Kidney tubule cell (primary cell): Measurements from ENCODE around the gene BANF2.

Experiments used
- DNase-seq: peaks from one replicate; pipeline ENCODE4 v3.0.0-alpha.2; 2018; ENCODE audit warnings: low spot score

BANF2 gene

DNA sequence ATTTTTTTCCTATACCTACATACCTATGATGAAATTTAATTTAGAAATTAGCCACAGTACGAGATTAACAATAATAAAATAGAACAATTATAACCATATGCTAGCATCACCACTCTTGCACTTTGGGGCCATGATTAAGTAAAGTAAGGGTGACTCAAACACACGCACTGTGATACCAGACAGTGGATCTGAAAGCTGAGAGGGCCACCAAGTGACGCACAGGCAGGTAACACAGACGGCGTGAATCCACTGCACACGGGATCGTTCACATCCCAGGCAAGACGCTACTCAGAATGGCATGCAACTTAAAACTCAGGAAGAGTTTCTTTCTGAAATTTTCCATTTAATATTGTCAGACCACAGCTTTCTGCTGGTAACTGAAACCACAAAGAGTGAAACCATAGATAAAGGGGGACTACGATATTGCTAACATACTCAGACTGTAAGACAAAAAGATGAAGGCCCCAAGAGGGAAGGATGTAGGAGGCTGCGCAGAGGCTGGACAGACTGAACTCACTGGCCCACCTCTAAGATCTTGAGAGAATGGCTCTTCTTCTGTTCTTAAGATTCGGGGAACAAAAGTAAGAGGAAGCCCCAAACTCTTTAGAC, 35.6 kb upstream of the BANF2 start:
- DNase-seq: no peak

DNA sequence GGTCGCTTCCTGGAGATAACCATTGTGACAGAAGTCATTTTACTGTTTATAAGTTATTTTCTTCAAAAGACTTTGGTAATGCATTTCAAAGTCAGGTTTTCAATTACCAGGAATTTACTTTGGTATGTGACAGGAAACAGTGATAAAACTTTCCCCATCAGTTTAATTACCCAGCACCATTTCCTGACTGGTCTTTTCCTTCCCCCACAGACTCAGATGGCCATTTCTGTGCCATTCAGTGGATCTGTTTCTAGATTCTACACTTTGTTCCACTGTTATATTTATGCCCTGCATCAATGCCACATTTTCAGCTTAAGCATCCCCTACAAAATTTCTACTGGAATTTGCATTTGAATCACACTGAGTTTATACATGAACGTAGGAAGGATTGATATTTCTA, 34.0 kb upstream of the BANF2 start:
- no peak for DNase-seq

DNA sequence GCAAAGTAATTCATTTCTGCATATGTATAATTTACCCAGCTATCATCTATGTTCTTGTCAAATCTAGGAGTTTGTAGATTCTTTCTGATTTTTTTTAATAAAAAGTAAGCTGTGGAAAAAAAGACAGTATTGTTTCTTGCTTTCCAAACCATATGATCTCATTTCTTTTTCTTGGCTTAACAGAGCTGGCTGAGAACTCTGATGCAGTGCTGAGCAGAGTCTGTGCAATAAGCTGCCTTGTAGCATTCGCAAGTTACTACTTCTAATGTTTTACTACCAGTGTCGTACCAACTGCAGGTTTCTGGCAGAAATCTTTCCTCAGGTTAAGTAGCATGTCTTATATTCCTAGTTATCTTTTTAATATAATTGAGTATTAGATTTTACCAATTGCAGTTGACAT, 33.3 kb upstream of the BANF2 start:
- no peak for DNase-seq

DNA sequence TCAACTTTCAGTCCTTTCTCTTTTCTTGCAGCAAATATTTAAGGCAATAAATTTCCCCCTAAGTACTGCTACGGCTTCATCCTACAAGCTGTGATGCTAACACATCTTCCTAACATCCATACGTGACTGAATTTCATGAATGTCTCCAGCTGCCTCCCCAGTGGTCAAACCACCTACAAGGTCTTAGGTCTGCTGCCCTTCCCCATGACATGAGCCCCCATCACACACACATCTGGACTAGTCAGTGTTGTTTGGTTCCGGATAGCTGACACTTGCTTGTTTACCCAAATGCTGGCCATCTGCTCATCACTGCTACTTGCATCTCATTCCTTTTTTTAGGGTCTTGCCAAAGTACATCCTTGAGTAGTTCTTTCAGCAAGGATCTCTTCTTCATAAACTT, 32.3 kb upstream of the BANF2 start:
- DNase-seq: no peak

DNA sequence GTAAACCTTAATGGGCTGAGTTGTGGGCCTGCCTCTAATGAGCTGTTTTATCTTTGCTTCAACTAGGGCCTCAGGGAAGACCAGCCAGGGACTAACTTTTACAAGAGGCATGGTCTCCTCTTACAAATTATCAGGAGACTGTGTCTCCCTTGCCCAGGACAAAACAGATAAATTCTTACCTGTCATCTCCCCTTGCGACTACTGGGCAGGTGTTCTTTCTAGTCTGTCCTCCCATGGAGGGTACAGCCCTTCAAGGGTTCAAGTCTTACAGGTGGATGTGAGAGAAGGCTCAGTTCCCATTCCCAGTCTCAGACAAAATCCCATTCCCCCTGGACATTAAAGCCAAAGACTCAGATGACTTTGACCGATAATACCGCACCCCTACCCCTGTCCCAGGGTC, 31.3 kb upstream of the BANF2 start:
- DNase-seq: no peak

DNA sequence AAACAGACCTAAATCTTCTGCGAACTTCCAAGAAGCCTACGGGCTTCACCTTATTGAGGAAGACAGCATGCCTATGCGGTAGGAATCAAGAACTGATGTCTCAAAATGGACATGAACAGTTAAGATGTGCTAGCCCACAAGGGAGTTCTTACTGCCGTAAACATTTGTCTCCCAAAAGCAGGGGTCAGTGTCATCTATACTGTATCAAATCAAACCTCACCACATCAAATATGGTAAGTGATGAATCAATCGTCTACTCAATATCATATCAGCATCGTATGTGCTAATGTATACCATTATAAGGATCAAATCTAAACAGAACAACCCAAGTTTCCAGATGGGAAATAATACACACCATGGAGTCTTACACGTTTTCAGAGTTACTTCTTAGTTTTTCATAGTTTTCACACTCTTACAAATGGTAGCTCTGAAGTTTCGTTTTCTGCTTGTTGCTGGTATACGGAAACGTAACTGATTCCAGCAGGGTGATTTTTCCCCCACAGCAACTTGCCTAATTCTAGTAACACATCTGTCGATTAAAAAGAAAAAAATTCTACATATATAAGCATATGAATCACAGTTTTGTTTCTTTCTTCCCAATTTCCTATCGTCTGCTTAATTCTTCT, 30.3 kb upstream of the BANF2 start:
- no peak for DNase-seq

DNA sequence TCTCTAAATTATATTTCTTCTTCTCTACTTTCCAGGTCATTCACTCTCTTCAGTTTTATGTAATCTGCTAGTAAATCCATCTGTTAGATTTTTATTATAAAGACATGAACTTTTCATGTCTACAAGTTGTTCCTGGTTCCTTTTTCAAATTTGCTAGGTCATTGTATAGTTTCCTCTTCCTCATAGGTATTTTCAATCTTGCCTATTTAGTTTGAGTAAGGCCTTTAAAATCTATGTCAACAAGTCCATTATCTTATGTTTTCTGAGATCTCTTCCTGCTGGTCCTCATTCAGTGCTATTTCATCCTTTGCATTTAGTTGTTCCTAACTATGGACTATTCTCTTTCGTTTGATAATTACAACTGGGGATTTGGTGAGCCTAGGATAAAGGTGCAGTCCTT, 28.8 kb upstream of the BANF2 start:
- no peak for DNase-seq

DNA sequence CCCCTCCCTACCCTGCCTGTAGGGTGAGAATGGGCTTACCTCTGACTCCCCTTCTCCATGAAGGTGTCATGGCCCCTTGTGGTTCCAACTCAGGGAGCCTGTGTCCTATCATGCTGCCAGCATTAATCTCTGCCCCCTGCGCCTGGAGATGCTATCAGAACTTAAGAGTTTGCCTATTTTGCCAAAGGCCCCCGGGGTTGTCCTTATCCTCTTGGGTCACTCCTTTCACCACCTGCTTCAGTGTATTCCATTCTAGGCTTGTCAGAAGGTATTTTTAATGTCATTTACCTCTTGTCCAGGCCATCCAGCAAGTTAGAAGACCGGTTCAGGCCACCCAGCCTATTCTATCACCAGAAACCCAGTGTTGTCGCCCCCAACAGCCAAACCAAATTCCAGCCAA, 28.2 kb upstream of the BANF2 start:
- DNase-seq: no peak

DNA sequence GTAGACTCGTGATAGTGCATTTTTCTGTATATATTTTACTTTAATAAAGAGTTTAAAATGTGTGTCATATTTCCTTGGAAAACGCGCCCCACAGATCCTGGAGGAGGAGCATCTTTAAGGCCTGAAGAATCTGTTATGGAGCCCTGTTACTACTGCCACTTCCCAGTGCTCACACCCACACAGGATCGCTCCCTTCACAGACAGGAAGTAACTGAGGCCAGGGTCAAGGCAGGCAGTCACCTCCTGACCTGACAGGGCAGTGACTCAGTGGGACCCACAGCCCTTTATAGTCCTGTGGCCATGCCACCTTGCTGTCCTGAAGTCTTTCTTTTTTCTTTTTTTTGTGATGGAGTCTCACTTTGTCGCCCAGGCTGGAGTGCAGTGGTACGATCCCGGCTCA, 26.7 kb upstream of the BANF2 start:
- no peak for DNase-seq

DNA sequence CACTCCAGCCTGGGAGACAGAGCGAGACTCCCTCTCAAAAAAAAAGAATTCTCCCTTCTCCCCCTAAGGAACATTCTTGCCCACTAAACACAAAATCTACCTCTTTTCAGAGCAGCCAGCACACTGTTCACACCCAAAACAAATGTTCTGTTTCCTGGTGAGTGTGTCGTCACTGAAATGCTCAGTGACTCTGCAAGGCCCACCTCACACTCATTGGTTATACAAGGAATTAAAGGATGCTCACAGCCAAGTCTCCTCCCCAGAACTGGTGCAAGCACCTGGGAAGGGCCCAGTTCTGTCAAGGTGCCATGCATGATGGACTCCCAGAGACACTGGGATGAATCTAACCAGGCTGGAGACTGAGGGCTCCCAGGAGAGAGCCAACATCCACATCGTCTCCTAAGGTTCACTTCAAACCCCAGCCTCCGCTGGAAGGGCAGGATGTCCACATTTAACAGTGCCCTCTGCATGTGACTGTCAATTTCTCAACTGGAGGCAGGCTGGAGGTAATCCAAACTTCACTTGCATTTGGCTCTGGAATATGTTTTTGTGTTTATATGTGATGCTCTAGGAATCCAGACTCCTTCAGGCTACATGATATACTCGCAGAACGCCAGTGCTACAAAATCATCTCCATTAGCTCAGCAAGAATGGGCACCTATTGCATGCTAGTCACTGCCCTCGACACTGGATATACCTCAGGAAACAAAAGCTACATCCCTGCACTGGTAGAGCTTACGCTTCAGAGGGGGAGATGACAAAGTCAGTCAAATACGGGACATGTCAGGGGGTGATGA, 24.8 kb upstream of the BANF2 start:
- no peak for DNase-seq

DNA sequence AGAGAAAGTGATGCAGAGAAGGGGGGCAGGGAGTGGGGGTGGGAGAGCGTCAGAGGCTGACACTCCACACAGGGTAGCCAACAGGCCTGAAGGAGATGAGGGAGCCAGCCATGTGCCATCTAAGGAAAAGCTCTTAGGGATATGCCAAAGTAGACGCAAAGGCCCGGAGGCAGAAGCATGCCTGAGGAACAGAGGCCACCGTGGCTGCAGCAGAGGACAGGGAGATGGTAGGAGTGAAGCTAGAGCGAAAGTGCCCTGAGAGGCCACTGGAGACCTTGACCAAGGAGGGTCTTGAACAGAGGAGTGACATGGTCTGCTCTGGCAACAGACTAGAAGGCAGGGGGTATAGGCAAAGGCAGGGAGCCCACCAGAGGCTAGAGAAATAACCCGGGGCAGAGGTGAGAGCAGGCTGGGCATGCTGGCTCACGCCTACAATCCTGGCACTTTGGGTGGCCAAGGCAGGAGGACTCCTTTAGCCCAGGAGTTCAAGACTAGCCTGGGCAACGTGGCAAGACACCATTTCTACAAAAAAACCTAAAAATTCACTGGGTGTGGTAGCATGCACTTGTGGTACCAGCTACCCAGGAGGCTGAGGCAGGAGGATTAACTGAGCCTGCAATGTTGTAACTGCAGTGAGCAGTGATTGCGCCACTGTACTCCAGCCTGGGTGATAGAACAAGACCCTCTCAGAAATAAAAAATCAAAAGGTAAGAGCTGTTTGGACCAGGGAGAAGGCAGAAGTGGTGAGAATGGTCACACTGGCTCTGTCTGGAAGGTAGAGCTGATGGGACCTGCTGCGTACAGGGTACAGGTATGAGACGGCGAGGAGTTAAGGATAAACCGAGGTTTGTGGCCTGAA, 24.0 kb upstream of the BANF2 start:
- no peak for DNase-seq

DNA sequence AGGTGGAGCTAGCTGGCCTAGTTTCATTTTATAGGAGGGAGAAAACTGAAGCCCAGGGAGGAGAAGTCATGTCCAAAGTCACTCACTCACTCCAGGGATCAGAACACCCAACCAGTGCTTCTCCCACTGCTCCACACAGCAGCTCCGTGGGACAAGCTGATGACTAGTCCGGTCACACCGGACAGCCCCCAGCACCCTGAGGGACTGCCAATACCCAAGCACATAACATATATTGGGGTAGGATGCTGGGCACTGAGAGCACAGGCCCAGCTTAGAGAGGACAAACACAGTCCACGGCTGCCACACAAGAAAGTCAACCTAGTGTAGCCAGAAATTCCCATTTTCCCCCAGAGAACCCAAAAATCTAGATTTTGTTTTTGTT, 23.4 kb upstream of the BANF2 start:
- DNase-seq: no peak

DNA sequence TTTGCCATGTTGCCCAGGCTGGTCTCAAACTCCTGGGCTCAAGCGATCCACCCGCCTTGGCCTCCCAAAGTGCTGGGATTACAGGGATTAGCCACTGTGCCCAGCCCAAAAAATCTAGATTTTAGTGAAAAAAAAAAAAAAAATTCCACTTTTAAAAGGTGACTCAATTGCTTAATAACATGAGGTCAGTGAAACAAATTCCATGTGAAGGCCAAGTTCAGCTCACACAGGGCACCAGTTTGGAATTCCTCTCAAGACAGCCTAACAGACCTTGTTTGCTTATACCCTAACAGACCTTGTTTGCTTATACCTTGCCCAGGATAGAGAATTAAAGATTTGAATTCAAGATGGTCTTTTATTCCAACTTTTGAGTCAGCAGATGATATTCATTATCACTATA, 22.8 kb upstream of the BANF2 start:
- DNase-seq: no peak

DNA sequence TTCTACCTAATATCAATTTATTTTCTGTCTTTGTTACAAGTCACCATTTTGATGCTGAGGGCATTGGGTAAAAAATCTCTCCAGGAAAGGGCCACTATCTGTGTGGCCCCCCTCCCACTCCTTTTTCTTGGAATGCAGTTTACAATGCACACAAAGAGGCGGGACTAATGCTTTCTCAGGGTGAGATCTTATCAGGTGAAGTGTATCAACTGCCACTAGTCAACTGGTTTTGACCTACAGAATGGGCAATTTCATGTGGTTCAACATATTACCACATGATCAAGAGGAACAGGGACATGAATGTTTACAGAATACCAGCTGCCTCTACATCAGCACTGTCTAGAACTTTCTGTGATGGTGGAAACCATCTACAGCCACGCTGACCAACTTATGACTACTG, 21.5 kb upstream of the BANF2 start:
- DNase-seq: no peak

DNA sequence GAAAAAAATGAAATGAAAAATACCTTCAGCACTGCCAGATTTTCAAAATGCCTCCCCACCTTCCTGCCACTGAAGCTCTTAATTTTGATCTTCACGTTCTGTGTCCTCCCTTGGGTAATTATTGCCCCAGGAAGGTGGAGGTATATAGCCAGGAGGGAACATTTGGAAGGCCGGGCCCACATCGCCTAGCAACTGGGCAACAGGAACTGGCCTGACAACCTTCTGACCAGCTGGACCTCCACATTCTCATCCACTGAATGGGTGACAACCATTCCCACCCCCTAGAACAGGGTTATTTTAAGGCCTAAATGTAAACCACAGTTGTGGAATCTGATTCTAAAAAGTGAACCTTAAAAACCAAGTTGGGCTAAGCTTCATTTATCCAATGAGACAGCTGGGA, 20.9 kb upstream of the BANF2 start:
- no peak for DNase-seq

DNA sequence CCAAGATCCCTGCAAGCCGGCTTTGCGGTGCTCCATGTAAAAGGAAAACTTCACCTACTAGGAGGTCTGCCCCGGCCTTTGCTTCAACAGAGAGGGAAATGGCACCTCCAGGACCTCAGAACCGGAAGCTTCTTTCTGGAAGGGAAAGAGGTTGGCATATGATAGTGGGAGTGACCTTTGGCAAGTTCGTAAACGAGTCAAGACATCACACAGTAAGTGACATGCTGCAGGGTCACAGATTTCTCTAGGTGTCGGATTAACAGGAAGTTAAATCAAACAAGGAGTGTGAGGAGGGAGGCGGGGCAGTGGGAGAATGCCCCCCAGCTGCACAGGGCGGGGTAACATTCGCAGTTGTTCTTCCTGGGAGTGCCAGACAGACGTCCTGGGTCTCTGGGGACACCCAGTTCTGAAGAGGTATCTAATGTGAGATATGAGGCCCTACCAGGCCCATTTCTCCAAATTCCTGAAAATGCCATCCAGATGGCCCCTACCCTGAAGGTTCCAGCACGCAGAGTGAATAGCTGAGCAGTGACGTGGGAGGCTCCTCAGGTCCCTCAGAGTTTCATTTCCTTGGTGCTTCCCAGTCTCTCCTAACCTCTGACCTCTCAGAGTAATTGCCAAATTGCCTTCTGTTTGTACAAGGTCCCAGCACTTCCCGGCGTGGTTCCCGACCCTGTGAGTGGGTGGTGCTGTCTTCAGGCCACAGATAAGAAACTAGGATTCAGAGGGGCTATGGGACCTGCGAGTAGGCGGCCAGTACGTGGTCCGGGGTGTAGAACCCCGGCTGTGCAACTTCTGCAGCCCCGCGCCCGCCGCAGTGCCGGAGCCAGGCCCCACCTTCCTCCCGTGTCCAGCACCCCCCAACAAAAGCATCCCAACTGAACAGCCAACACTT, 19.6 kb upstream of the BANF2 start:
- peak; percentile 83 for DNase-seq

DNA sequence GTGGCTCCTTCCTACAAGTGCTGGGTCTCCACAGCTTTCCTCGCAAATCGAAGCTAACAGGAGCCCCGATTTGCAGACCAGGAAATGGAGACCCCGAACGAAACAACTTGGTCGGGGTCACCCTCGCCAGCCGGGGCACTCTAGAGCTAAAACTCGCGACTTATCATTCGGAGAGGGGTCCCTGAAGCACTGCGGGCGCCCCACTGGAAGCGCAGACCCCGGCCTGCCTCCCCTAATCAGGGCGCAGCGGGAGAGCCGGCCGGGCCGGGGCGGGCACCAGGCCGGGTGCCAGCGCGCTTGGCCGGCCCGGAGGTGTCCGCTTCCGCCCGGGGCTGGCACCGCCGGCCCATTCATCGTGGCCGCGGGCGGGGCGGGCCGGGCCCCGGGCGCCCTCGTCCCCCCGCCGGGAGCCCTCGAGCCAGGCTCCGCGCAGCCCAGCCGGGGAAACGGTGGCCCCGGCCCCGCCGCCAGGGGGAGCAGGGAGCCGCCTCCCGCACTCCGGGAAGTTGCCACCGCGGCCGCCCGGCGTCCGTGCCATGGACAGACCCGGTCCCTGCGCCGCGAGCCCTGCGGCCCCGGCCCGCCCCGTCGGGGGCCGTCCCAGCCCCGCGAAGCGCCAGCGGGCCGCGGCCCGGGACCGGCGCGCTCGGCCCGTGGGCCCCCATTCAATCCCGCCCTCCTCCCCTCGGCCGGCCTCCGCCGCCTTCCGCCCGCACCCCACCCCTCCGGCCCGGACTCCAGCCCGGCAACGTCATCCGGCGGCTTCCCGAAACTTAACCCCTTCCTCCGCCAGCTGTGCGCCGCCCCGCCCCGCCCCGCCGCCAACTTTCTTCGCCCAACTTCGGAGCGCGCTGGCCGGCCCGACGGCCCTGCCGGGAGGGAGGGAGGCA, 18.7 kb upstream of the BANF2 start:
- DNase-seq: peak; percentile 76

DNA sequence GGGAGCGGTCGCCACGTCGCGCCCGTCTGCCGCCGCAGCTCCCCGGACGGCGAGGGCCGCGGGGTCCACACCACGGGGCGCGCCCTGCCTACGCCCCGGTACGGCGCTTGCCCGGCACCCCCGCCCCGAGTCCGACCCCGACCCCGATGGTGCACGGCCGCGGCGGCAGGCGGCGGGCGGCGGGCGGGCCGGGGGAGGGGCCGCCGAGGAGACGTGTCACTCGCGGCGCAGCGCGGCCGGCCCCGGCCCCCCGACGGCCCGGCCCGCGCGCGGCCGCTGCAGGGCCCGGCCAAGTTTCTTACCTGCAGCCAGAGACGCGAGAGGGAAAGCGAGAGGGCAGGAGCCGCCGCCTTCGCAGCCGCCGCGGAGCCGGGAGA, 18.1 kb upstream of the BANF2 start:
- DNase-seq: no peak

DNA sequence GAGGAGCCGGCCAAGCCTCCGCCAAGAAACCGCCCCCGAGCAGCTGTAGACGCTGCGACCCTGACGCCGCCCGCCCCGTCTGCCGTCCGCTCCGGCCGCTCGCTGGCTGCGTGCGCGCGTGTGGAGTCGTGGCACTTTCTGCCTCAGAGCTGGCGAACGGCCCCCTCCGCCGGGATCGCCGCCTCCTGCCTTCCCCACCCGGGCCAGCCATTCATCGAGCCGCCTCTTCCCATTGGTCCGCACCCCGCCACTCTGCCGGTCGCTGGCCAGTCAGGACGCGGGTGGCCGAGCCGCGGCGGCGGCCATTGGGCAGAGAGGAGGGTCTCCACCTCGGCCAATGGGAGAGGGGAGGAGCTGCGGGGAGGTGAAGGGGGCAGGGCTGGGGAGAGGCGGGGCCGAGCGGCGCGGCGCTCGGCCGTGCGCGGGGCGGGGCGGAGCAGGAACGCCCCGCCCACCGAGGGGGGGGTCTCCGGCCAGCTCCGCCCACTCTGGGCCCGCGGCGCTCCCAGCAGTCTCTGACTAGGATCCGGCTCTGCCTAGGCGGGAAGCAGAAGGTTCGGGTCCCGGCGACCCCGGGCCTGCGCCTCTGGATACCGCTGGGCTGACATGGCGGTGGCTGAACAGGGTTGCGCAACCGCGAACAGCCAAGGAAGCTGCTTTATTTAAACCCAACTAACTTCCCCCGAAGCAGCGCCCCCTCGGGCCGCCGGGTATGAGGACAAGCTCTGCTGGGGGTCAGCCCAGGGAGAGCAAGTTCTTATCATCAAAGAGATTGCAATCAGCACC, 17.5 kb upstream of the BANF2 start, which contains the start of gene RRBP1:
RRBP1 (minus strand) TSS at position 140 of the 786 bp plus-strand sequence. CDS start 21,735 bp downstream, outside the sequence.
- DNase-seq: peak; percentile 99

DNA sequence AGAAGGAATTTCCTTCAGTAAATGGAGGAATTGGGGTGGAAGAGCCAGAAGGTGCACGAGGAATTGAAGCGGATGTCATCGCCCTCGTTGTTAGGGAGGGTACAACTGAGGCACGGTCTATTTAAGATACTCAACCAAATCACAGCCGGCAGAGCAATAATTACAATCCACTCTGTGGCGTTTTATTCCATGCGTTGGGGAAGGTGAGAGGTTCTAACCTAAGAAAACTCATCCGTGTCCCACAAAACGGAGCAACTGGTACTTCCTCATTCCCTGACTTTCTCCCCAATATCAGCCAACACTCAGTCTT, 16.9 kb upstream of the BANF2 start:
- DNase-seq: no peak
